HEK293T (cell line): Measurements from ENCODE around the gene HHLA2.

Experiments used
- BHLHE40 ChIP-seq: fragments of 450-650 bp; IDR thresholded peaks from 2 replicates; pipeline ENCODE4 v1.6.1; 2016; ENCODE audit warnings: mild to moderate bottlenecking, moderate library complexity, borderline replicate concordance
- FOXM1 ChIP-seq: fragments of 450-650 bp; IDR thresholded peaks from 2 replicates; pipeline ENCODE4 v1.6.1; 2017; ENCODE audit warnings: mild to moderate bottlenecking, borderline replicate concordance
- NFRKB ChIP-seq: fragments of 450-650 bp; IDR thresholded peaks from 2 replicates; pipeline ENCODE4 v1.6.1; 2016; ENCODE audit warnings: mild to moderate bottlenecking, moderate library complexity
- SUZ12 ChIP-seq: fragments of 450-650 bp; IDR thresholded peaks from 2 replicates; pipeline ENCODE4 v1.6.1; 2016; ENCODE audit warnings: mild to moderate bottlenecking
- ZNF384 ChIP-seq: fragments of 450-650 bp; IDR thresholded peaks from 2 replicates; pipeline ENCODE4 v1.6.1; 2016

- no peak for TF ChIP-seq BHLHE40
- TF ChIP-seq ZNF384, result no peak
- TF ChIP-seq NFRKB, result no peak
- no peak for TF ChIP-seq SUZ12
- no peak for TF ChIP-seq FOXM1
Observed at GRCh38 chr3:108342837-108343486, 46.6 kb downstream of the HHLA2 start.
